ENCODE data around the gene PTPRN2. TPM values are rescaled to one million over a fixed set of nuclear protein-coding genes. Genes with fewer than 3 reads are reported as not detected.

PTPRN2 gene
- total RNA-seq, 1 donor from 2014 or later = 15.4 TPM

DNA sequence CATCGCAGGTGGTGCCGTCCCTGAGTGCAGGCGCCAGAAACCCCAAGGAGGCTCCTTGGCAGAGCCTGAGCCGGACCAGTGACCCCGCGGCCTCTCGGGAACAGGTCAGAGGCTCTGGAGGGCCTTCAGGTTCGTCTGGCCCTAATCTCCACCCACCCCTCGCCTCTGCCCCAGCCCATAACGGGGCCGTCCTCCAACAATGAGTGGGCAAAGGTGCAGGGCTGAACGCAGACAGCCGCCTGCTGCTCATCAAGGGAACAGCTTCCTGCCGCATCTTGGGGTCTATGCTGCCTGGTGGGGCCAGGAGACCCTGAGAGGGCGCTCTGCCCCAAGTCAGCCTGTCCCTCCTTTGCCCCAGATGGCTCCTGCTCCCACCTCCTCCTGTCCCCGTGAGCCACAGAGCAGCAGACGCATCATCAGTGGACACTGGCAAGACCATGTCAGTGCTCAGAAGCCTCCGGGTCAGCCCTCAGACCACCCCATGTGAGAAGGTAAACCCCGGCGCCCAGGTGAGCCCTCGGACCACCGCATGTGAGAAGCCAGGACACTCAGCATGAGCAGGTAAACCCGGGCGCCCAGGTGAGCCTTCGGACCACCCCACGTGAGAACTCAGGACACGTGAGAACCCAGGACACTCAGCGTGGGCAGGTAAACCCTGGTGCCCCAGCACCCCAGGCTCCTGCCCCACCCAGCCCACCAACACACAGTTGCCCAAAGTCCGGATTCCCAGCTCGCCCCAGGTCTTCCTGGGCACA, 142.0 kb downstream of the PTPRN2 start:
- H3K27me3 Mint-ChIP-seq = peaks cover 3% of the 10 kb centered on the region
- H3K36me3 Mint-ChIP-seq = no peaks in the 10 kb centered on the region
- H3K4me1 Mint-ChIP-seq (ENCODE audit: unreplicated experiment) = no peaks in the 10 kb centered on the region
- H3K27ac Mint-ChIP-seq = no peak overlapping the region
- DNase-seq (ENCODE audit: extremely low spot score, unreplicated experiment) = no peak
- TF ChIP-seq, protein P1, sequence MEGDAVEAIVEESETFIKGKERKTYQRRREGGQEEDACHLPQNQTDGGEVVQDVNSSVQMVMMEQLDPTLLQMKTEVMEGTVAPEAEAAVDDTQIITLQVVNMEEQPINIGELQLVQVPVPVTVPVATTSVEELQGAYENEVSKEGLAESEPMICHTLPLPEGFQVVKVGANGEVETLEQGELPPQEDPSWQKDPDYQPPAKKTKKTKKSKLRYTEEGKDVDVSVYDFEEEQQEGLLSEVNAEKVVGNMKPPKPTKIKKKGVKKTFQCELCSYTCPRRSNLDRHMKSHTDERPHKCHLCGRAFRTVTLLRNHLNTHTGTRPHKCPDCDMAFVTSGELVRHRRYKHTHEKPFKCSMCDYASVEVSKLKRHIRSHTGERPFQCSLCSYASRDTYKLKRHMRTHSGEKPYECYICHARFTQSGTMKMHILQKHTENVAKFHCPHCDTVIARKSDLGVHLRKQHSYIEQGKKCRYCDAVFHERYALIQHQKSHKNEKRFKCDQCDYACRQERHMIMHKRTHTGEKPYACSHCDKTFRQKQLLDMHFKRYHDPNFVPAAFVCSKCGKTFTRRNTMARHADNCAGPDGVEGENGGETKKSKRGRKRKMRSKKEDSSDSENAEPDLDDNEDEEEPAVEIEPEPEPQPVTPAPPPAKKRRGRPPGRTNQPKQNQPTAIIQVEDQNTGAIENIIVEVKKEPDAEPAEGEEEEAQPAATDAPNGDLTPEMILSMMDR (conservative IDR thresholded peaks at IDR 0.05) = no peak
- no peak overlapping the region for H3K4me3 Mint-ChIP-seq
- peaks cover 4% of the 10 kb centered on the region for H3K9me3 Mint-ChIP-seq

DNA sequence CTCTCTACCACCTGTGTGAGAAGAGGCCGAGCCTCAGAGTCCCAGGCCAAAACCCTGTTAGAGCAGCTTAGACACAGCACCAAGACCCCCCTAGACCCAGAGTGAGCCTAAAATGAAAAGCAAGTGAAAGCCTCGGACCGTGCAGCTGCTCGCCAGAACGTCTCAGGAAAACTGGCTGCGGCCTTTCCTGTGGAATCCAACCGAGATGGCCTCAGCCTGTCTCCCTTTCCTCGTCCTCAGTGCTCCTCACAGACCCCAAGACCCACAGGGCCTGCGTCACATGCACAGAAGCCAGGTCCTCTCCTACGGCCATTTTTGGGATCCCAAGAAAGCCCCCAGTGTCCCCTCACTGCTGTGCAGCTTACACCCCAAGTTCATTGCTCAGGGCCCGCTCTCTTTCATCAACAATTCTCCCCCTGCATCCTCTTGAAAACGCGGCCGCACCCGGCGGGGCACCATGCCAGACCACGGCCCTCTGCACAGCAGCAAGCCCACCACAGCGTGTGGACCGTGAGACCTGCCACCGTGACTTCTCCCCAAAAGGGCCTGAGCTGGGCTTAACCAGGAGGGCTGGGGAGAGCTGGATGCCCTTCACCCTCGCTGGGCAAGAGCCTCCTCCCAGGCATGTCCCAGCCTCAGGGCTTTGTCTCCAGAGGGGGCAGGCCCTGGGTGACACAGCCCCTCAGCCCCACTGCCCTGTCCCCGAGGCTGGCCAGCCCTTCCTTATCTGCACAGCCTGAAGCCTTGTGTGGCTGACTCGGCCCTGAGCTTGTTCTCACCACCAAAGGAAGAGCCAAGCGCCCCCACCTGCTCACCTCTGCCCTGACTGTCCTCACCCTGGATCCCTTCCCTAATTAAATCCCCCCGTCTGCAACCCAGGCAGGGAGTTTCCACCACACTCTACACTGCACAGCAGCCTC, 142.9 kb downstream of the PTPRN2 start:
- Mint-ChIP-seq H3K9me3 (peaks cover 9% of the 10 kb centered on the region), H3K27me3 (no peaks in the 10 kb centered on the region), H3K4me1 (ENCODE audit: unreplicated experiment) (no peaks in the 10 kb centered on the region), H3K36me3 (no peaks in the 10 kb centered on the region), H3K4me3 (no peak overlapping the region), H3K27ac (no peak overlapping the region)
- DNase-seq (ENCODE audit: extremely low spot score, unreplicated experiment) = peak; percentile 52
- TF ChIP-seq, protein P1 (conservative IDR thresholded peaks at IDR 0.05) = no peak

DNA sequence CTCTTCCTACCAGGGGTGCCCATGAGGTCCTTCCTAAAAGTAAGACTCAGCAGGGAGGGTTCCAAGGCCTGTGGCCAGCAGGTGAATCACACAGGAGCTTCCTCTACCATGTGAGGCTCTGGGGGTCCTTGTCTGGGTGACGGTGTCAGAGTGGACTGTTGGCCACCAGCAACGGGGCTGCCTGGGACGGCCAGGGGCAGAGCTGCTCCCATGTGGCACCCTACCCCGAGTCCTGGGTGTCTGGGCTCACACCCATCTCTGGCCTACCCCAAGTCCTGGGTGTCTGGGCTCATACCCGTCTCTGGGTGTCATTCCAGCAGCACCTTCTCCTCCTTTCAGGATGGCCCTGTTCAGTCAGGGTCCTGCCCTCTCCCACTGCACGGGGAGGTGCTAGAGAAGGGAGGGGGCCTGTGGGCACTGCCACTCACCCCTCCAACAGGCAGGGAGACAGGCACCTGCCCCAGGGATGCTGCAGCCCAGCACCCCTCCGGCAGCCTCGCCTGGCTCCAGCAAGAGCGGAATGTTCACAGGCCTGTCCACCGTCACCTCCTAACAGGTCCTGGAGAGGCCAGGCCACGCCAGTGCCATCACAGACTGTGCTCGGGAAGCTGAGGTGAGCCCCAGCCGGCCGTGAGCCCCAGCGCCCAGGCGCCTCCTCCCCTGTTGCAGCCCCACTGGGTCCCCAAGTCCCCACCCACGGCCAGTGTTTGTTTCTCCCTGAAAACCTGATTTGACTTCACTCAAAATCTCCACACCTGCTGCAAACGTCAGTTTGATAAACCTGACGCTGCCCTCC, 143.7 kb downstream of the PTPRN2 start:
- TF ChIP-seq, protein P1 (conservative IDR thresholded peaks at IDR 0.05) = no peak
- Mint-ChIP-seq H3K9me3 (peaks cover 9% of the 10 kb centered on the region), H3K27me3 (no peaks in the 10 kb centered on the region), H3K27ac (no peak overlapping the region), H3K4me3 (no peak overlapping the region), H3K36me3 (no peaks in the 10 kb centered on the region), H3K4me1 (ENCODE audit: unreplicated experiment) (no peaks in the 10 kb centered on the region)
- DNase-seq (ENCODE audit: extremely low spot score, unreplicated experiment) = no peak

DNA sequence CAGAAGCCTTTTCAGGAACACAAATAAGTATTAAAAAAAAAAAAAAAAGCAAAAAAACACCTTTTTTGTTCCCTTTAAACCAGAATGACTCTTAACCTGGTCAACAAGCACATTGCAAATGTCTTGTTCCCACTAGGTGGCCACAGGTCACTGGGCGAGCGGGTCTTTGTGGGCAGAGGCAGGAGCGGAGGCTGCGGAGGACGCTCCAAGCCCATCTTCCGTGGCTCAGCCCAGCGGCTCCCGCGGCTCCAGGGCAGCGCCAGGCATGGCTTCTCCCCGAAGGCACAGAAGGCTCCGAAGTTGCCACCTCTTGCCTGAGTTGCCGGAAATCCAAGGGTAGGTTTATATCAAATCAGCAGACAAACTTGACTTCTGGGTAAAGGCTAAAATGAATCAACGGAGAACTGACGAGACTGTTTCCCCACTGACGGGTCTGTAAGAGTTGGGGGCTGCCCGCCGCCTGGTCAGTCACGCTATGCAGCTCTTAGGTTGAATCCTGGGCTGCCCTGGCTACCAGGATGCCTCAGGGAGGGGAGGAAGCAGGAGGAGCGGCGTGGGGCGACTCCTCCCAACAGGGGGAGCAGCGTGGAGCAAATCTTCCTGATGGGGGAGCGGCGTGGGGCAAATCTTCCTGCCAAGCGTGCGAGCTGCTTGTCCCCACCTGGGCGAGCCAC, 144.5 kb downstream of the PTPRN2 start:
- TF ChIP-seq, protein P1 (conservative IDR thresholded peaks at IDR 0.05) = peak; percentile 12
- H3K4me1 Mint-ChIP-seq (ENCODE audit: unreplicated experiment) = no peaks in the 10 kb centered on the region
- no peak for DNase-seq (ENCODE audit: extremely low spot score, unreplicated experiment)
- H3K27ac Mint-ChIP-seq = no peak overlapping the region
- no peak overlapping the region for H3K4me3 Mint-ChIP-seq
- H3K9me3 Mint-ChIP-seq = peaks cover 9% of the 10 kb centered on the region
- no peaks in the 10 kb centered on the region for H3K36me3 Mint-ChIP-seq
- H3K27me3 Mint-ChIP-seq = no peaks in the 10 kb centered on the region

DNA sequence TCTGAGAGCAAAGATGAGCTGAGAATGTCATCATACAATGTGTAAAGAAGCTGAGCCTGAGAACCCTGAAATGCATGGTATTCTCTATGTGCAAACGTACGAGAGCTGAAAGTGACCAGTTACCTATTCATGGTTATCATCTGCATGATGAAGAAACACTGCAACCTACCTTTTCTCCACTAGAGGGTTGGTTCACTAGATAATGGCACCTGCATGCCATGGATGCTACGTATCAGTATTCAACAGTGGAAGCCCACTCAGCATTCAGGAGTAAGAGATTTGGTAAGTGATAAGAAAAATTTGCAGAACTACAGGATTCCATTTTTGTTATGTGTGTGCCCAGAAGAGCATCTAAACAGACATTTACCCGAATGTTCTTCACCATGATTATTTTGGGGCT, 145.4 kb downstream of the PTPRN2 start:
- no peaks in the 10 kb centered on the region for H3K4me1 Mint-ChIP-seq (ENCODE audit: unreplicated experiment)
- no peak overlapping the region for H3K27ac Mint-ChIP-seq
- H3K9me3 Mint-ChIP-seq = peaks cover 9% of the 10 kb centered on the region
- TF ChIP-seq, protein P1 (conservative IDR thresholded peaks at IDR 0.05) = peak; percentile 53
- no peaks in the 10 kb centered on the region for H3K36me3 Mint-ChIP-seq
- H3K27me3 Mint-ChIP-seq = peaks cover 1% of the 10 kb centered on the region
- no peak overlapping the region for H3K4me3 Mint-ChIP-seq
- no peak for DNase-seq (ENCODE audit: extremely low spot score, unreplicated experiment)

All from type B pancreatic cell (in vitro differentiated cells).